ENCODE measurements around the gene SPATA31C1.
"Not testable (repeated sequence)": the region's sequence is repeated elsewhere in the genome, so short reads cannot be mapped to it uniquely, and the experiment has no call there.

SPATA31C1 gene

DNA sequence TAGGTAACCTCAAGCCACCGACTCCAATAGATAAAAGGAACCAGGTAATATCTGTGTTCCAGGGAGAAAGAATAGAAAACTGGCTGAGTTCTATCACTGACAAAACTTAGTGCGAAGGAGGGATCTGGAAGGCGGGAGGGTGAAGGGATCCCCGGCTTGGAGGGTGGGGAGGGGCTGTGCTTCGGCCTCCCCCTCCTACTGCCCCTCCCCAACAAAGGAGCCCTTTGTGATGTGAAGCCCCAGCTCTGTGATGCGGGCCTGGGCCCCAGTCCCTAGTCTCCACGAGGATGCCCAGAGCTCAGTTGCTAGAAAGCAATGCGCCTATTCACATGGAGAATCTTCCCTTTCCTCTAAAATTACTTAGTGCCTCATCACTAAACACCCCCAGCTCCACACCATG, at the start of gene SPATA31C1:
Gene SPATA31C1, plus strand, starts transcription at position 301 of the 400 bp plus-strand sequence.
- DNase-seq (ENCODE audit: extremely low read depth in 1 of 2, low read depth in 1 of 2) = not testable (repeated sequence)

DNA sequence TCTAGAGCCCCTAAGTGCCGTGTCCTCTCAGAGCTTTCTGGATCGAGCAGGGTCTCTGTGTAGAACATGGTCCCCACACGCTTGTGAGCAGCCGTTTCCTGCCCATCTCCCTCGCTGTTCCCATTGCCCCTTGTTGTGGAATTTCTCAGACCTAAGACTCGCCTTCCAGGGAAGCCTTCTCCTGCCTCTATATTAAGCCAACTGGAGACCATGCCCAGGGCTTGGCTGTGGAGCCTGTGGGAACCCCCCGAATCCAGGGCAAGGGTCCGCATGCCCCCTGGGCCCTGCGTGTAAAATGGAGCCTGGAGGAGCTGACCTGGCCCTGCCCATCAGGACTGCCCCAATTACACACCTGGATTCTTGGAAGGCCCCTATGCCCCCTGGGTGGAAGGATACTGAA, 49.6 kb upstream of the SPATA31C1 start:
- DNase-seq (ENCODE audit: extremely low read depth in 1 of 2, low read depth in 1 of 2) = no peak

DNA sequence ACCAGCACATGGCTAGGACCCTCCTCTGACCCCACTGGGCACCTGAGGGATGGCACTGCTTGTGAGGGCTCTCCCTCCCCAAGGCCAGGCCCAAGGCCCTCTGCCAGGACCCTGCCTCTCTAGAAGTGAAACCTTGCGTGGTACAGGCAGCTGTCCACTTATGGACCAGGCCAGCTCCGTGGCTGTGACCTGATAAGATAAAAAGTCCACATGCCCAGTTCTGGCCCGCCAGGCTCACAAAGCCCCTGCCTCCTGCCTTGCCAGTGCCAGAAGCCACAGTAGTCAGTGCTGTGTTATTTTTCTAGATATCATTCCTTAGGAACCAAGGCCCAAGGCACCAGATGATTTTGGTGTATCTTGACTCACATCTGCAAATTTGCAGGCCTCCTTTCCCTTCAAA, 49.1 kb upstream of the SPATA31C1 start:
- no peak for DNase-seq (ENCODE audit: extremely low read depth in 1 of 2, low read depth in 1 of 2)

DNA sequence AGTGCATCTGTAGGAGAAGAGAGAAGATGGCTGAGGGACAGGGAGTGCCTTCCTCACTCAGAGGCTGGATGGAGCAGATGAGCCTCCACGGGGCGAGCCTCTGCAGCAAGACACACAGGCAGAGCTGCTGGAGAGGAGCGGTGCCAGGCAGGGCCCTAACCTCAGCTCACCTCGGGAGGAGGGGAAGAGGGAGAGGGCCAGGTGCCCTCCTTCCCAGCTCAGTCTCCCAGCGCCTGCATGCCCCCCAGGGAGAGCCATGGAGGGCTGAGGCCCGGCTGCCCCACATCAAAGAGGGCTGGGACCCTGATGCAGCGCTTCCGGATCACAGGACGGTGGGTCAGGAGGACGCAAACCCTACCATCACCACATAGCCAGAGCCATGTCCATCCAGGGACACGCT, 48.7 kb upstream of the SPATA31C1 start:
- no peak for DNase-seq (ENCODE audit: extremely low read depth in 1 of 2, low read depth in 1 of 2)

DNA sequence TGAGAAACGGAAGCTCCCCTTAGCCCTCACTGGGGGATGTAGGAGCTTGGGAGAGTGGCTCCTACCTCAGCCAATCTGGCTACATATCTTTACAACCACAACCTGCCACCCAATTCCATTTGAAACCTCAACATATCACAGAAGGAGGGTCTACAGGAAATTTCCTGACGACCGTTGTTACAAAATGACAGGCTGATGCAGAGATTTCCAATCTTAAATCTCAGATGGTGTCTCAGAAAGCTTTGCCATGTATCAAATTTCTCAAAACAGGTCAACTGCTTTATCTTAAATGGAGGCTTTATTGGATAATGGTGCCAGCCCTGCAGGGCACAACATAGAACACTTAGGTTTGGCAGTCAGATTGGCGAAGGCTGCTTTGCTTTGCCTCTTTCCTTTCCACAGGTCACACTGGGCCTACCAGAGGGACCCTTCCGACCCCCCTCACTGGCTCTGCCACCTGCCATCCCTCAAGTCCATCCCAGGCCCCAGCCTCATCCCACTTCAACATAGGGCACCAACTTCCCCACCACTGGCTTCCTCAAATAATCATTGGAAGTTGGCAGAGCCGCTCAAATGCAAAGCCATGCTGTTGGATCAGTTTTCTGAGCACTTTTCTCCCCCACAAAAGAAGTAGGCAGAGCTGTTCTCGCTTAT, 46.2 kb upstream of the SPATA31C1 start:
- DNase-seq (ENCODE audit: extremely low read depth in 1 of 2, low read depth in 1 of 2) = no peak

DNA sequence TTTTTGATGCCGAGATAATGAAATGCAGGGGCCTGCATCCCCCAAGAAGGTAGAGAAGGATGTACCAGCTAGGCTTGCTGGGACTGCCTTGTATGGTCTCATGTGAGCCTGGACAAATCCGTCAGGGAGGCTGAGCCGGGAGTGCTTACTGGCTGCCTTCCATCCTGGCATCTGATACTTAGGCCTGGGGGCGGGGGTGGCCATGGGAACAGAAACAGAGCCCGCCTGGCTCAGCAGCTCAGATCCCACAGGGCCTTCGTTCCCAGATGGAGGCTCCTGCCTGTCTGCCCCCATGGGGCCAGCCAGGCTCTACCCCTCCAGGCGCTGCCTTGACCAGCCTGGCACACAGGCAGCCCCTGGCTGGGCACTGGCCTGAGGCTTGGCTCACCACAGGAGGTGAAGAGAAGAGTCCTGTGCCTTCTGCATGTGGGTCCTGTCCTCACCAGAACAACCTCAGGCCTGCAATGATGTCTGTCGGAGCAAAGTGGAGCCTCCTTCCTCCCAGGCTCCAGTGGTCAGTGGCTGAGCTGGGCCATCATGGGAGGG, 45.6 kb upstream of the SPATA31C1 start:
- no peak for DNase-seq (ENCODE audit: extremely low read depth in 1 of 2, low read depth in 1 of 2)

DNA sequence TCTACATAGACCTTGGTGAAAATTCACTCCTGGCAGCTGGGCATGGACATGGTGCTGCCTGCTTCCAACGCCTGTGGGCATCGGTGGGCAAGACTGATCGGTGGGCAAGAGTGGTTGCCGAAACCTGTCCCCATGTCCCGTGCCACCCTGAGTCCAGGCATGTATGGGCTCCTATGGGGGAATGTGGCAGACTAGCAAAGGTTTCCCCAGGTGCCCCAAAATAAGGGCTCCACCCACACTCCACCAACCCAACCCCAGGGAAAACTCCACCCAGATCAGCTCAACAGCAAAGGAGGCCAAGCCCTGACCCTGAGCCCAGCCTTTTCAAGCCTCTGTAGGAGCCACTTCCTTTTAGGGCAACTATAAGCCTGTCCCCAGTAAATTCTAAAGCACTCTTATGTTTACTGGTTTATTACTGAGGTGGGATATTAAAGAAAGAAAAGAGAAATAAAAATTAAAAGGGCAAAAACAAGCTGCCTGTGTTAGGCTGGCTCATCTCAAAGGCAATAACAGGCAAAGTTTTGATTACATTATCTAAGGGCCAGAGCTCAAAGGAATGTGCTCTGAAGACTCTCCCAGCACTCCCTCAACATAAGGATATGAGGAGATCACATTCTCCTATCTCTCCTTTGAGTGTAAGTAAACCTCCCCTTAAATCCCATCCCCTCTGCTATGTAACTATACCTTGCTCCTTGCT, 44.0 kb upstream of the SPATA31C1 start:
- no peak for DNase-seq (ENCODE audit: extremely low read depth in 1 of 2, low read depth in 1 of 2)

DNA sequence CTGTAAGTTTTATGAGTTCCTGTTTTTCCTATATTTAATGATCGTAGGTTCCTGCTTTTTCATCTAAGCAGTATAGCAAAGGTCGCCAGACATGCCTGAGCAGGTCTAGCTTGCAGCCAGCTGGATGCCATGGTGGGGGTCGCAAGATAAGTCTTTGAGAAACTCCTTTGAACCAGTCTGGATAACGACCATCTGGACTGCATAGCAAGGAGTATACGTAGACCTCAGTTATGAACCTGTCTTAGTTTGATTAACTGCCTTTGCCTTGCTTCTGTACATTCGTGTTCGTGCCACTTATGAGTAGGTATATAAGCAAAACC, 43.5 kb upstream of the SPATA31C1 start:
- DNase-seq (ENCODE audit: extremely low read depth in 1 of 2, low read depth in 1 of 2) = no peak

DNA sequence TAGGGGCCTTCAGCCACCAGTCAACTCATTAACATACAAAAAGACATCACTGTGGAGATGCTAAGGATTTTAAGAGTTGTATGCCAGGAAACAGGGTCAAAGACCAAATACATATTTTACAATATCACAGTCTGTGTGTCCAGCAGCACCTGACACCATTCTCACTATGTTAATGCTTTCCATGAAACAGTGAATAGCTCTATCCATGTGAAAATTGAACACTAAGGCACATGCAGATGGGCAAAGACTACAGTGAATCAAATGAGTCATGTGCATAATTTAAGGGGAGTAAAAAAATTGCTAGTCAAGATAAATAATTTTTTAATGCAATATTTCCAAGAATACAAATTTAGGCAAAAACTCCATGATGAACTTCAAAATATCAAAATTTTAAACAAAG, 42.7 kb upstream of the SPATA31C1 start:
- no peak for DNase-seq (ENCODE audit: extremely low read depth in 1 of 2, low read depth in 1 of 2)

DNA sequence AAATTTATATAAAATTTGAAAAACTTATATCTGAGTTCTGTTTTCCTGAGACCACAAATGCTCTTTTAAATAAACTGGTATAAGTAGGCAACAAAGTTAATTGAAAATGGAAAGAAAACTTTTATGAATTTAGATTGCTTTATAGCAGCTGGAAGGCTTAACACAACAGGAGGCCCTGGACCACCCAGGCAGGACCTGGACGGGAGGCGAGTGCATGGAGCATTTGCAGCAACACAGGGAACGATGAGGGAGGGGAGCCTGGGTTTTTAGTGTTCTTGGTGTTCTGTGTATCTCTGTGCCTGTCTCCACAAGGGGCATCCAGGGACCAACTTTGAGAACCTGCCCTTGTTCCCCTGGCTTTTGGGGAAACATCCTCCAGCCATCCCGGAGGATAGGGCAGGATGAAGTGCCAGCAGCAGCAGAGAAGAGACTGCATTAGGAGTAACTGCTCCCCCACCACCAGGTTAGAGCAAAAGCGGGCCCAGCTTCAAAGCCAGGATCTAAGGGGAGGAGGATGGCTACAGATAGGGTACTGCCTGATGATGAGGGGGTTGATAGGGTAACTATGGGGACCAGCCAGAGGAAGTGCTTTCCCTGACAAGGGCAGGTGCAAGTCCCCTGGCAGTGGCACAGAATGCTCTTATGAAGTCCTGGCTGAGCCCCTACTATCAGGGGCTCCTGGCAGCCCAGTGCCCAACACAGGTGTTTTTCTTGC, 41.8 kb upstream of the SPATA31C1 start:
- DNase-seq (ENCODE audit: extremely low read depth in 1 of 2, low read depth in 1 of 2) = no peak

DNA sequence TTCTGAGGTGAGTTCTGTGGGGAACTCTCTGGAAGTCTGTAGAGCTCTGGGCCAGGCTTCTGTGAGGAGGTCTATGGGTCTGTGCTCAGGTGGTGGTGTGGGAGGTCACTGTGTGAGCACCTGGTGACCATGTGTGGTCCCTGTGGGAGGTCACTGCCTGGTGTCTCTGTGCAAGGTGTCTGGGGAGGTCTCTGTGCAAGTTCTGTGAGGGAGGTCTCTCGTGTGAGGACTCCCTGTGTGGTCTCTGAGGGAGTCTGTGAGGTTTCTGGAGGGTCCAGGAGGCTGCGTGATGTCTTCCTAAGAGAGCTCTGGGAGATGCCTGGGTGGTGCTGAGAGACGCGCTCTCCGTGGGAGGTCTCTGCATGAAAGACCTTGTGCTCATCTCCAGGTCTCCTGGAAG, 41.1 kb upstream of the SPATA31C1 start:
- DNase-seq (ENCODE audit: extremely low read depth in 1 of 2, low read depth in 1 of 2) = no peak

DNA sequence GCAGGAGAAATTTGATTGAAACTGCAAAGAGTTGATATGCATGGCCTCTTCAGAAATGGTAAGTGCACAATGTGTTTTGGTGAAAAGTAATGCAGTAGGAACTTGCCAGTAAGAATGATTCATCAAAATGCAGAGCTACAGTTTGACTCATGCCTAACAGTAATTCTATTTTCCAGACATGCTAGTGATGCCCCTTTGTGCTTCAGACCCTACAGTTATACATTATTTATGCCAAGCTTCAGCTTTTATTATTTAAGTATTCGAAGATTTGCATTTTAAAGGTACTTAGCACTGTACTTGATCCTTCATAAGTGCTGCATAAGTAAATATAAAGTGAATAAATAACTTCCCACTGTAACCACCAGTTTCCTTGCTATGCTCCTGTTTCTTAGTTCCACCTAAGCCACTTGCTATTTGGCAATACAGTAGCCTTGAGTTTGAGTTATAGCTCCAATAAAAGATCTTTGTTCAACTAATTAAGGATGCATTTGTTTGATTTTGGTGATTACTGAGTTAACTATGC, 38.7 kb upstream of the SPATA31C1 start:
- no peak for DNase-seq (ENCODE audit: extremely low read depth in 1 of 2, low read depth in 1 of 2)

DNA sequence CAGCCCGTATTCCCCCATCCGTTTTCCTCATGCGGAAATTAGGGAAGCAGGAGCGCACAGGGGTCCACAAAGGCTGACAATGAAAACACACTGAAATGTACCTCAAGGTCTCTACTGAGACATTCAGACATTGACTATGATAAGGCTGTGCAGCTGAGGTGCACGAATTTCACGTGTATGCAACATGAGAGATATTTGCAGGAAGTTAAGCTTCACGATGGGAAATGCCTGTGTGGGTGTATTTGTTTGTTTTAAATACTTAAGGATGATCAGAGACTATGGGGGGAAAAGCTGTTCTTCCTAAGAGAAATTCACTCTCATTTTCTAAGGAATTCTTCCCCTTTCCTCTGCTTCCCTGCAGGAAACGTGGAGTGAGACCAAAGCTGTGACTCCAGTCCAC, 37.6 kb upstream of the SPATA31C1 start:
- DNase-seq (ENCODE audit: extremely low read depth in 1 of 2, low read depth in 1 of 2) = no peak

DNA sequence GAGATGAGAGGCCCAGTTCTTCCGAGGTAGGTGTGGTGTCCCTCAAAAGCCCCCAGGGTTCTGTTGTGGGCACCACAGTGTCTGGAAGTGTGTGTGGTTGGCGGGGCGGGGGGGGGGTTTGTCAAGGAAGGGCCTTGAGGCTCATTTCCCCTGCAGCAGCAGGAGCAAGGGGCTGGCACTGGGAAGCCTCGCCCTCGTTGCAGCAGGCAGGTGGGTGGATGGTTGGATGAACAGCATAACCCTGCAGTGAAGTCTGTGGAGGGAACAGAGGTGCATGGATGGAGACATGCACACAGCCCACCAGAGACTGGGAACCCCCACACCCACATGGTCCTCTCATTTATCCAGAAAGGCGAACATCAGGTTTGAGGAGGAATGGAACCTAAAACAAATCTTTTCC, 37.1 kb upstream of the SPATA31C1 start:
- no peak for DNase-seq (ENCODE audit: extremely low read depth in 1 of 2, low read depth in 1 of 2)

DNA sequence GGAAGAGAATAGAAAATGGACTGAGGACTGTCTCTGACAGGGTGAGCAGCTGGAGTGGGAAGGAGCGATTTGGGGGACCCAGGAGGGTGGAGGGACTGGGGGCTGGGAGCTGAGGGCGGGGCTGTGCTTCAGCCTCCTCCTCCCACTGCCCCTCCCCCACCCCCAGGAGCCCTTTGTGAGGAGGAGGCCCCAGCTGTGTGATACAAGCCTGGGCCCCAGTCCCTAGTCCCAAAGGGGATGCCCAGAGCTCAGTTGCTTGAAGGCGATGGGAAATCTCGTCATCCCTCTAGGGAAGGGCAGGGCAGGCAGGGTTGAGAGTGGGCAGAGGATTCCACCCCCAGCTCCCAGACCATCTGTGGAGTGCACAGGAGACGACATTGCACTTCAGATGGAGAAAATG, 35.1 kb upstream of the SPATA31C1 start, which contains the start of gene SPATA31E1:
Gene SPATA31E1, plus strand, starts transcription at position 251 of the 400 bp plus-strand sequence. Its CDS starts 15 bp downstream, at position 266.
- no peak for DNase-seq (ENCODE audit: extremely low read depth in 1 of 2, low read depth in 1 of 2)

DNA sequence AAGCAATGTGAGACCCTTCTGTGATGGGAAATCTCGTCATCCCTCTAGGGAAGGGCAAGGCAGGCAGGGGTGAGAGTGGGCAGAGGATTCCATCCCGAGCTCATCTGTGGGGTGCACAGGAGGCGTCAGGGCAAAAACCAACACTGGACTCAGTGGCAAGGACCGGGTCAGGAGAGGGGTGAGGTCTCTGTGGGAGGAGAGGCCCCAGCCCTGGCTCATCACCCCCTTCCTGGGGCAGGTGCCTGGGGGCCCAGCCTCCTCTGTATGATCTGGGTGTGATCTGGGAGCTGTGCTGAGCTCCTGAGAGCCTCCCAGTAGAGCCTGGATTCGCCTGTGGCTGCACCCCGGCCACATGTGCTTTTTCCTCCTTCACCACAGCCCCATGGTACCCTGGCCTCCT, 34.5 kb upstream of the SPATA31C1 start:
- DNase-seq (ENCODE audit: extremely low read depth in 1 of 2, low read depth in 1 of 2) = no peak

DNA sequence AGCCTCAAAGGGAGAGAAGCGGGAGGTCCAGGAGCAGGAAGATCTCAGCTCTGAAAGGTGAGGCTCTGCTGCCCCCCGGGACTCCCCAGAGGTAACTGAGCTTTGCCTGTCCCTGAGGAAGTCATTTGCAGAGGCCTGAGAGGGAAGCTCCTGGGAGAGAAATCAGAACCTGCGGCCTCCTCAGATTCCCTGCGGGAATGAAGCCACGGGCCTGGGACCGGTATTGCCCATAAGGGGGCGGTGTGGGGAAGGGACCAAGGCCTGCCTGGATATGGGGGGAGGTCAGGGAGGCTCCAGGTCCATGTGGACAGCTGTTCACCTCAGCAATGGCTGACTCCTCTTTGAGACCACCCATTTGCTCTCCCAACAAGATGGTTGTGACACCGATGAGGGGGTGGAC, 33.8 kb upstream of the SPATA31C1 start:
- DNase-seq (ENCODE audit: extremely low read depth in 1 of 2, low read depth in 1 of 2) = no peak

DNA sequence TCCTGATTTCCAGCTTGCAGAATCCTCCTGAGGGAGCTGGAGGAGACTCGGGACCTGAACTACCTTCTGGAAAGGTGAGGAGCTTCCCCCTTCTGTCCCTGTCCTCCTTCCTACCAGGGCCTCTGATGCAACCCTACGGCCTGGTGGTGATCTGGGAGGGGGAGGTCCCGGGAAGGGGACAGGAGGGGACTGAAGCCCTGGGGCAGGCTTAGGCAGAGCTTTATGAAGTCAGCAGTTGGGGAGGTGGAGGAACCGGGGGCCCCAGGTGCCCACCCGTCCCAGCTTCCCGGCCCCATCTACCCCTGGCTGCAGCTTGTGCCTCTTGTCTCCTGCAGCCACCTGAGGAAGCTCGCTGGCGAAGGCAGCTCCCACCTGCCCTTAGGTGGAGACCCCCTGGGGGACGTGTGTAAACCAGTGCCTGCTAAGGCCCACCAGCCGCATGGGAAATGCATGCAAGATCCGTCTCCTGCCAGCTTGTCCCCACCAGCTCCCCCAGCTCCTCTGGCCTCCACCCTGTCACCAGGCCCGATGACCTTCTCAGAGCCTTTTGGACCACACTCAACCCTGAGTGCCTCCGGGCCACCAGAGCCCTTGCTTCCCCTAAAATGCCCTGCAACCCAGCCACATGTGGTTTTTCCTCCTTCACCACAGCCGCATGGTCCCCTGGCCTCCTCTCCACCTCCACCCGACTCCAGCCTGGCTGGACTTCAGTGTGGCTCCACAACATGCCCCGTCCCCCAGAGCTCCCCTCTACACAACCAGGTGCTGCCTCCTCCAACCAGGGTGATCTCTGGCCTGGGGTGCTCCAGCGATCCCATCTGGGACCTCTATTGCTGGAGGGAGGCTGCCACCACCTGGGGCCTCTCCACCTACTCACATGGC, 32.9 kb upstream of the SPATA31C1 start:
- DNase-seq (ENCODE audit: extremely low read depth in 1 of 2, low read depth in 1 of 2) = no peak

DNA sequence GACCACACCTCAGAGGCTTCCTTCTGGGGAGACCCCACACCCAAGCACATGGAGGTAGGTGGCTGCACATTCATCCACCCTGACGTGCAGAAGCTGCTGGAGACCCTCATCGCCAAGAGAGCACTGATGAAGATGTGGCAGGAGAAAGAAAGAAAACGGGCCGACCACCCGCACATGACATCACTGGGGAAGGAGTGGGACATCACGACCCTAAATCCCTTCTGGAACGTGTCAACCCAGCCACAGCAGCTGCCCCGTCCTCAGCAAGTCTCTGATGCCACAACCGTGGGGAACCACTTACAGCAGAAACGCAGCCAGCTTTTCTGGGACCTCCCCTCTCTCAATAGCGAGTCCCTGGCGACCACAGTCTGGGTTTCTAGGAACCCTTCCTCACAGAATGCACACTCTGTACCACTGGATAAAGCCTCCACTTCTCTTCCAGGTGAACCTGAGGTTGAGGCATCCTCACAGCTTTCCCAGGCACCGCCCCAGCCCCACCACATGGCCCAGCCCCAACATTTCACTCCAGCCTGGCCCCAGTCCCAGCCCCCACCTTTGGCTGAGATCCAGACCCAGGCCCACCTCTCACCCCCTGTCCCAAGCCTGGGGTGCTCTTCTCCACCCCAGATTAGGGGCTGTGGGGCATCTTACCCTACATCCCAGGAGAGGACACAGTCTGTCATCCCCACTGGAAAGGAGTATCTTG, 32.1 kb upstream of the SPATA31C1 start:
- DNase-seq (ENCODE audit: extremely low read depth in 1 of 2, low read depth in 1 of 2) = no peak

All from activated CD8-positive, alpha-beta memory T cell treated with anti-CD3 and anti-CD28 coated beads for 1 hour (primary cell).